Activated gamma-delta T cell treated with anti-CD3 and anti-CD28 coated beads, Interleukin-2, amount 50 U/mL, for 16 hours (primary cell): ENCODE measurements around the gene CD86.

Experiments used
- DNase-seq: peaks from one replicate; pipeline ENCODE4 v3.0.0-alpha.2; 2020; ENCODE audit warnings: low read depth

CD86 gene

DNA sequence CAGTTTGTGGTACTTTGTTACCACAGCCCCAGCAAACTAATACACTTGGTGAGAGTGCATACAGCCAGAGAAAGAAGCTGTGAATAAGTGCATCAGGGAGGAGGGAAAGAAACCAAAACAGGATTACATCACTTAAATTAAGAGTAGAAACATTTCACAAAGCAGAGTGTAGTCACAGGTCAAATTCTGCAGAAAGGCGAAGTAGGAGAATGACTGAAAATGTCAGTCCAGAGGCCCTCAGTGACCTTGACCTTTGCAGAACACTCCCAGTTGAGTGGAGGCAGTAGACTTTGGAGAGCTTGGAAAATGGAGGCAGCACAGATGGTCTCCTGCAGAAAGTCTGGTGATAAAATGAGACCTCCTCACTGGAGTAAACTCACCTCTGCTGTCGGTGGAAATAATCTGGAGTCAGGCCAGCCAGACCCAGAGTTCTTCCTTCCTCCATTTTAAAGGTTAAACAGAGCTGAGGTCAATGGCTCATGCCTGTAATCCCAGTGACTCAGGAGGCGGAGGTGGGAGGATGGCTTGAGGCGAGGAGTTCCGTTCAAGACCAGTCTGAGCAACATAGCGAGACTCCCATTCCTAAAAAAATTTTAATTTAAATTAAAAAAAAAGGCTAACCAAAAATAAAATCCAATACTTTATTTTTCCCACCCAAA lies 5.0 kb downstream of the CD86 start:
- no peak for DNase-seq

DNA sequence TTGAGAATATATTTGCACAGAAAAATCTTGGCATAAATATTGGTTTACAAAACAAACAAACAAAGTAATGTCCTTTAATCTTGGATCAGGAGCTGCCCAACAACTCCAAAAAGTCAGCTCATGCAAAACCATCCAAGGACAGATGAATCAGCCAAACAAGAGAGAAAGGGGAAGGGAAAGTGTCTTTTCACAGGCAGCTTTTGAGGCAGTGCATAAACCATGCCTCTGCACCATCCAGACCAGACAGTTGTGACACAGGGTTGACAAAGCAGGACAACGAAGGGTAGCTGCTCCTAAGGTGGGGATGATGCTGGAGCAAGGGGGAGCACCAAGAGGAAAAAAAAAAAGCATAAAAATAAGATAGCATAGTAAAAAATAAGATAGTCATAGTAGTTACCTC lies 8.7 kb downstream of the CD86 start:
- no peak for DNase-seq

DNA sequence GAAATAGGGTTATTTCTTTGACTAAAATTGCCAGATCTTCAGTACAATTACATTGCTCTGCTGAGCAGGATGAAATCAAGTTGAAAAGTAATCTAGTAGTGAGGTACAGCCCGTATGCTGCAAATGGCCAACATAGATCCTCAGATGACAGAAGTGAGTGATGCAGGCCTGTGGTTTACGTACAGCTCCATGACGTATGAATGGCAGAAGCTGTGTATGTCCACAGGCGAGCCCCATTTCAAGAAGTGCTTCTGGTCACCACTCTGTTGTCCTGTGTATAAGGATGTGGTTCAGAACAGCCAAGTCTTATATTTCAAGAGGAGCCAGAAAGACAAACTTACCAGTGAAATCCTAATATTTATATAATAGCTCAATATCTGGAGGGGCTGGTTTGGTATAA lies 9.2 kb downstream of the CD86 start:
- DNase-seq: no peak

DNA sequence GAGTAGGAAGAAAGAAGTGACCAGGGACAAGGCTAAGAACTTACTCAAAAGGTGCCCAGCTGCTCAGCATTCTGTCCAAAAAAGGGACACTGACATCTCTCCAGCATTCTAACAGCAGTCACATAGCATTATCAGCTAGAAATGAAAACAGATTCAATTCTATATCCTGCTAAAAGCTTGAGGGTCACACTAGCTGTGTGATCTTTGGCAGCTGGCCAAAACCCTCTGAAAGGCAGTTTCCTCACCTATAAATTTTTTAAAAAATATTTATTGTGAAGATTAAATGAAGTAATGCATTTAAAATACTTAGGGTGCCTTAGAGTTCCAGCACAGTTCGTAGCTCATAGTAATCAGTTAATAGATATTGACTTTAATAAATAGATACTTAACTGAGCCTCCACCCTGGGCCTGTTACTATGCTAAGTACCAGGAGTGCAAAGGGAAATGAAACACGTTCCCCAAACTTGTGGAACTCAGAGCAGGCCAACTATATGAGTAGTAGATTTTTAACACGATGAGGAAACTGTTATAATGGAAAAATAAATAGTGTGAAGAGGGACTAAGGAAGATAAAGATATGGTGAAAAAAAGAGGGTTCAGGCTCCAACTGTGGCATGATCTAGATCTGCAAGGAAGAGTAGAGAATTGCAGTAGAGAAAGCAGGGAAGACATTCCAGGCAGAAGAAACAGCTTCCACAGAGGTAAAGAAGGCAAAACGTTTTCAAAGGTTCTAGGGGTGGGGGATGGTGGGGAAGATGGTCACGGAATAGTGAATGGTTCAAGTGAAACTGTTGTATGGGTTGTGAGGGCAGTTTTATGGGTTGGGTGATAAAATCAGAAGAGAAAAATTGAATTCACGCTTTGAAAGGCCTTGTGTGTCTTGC lies 11.4 kb downstream of the CD86 start:
- no peak for DNase-seq

DNA sequence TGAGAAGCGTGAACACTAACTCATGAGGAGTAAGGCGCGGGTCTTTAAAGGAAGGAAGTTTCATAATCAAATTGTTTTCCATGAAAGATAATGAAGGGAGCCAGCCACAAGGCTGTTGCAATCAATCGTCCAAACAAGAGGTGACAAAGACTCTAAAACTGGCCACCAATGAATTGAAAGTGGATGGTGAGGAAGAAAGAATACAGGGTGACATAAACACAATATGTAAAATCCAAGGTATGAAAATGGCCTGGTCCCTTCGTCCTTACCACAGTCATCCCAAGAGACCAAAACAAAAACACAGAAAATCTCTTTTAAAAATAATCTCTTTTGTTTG lies 12.0 kb downstream of the CD86 start:
- no peak for DNase-seq

DNA sequence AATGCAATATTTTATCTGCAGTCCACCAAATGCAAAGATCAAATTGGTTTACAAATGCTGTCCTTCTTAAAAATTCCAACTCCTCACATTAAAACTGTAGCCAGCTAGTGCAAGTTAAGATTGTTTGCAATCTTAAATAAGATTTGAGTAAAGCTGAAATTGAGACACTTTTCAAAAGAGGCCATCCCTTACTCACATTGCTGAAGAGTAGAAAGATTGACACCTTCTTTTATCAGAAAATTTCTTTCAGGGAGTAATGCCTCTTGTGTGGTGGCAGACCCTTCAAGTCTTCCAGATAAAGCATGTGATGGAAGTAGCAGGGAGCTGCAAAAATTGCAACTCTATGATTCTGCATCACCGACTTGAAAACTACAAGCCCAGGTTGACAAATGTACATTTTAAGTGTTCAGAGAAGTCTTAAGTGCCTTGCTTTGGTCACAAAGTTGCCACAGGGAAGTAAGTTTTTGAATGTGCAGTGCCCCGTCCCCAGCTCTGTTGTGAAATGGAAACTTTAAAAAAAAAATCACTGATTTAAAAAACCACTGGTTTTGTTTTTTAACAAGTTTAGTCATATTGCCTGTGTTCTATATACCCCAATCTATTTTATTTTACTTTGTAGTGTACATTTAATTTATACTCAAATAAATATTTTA lies 12.6 kb downstream of the CD86 start:
- no peak for DNase-seq

DNA sequence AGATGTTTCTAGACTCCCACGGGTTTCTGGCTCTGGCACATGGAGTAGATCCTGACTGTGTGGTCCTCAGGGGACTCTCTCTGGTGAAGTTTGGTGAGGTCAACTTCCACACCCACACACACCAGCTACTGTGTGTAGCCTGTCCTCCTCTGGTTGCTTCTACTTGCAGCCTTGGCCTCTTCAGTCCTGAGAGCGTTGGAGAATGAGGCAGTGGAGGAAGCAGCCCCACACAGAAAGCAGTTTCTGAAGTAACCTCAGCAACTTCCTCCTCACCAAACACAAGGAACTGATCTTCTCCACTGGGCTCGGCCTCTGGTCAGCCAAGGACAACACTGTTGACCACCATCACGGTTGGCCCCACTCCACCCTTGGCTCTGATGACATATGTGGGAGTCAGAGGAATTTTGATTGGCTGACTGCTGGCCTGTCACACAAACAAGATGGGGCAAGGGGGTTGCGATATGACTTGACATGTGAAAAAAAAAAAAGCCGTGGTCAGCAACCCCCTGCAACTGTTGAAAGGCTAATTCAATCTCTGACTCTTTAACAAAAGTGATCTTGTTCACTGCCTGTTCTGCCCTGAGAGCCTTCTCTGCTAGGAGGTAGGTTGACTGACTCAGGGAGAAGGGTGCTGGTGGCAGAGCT lies 19.6 kb downstream of the CD86 start:
- DNase-seq: no peak

DNA sequence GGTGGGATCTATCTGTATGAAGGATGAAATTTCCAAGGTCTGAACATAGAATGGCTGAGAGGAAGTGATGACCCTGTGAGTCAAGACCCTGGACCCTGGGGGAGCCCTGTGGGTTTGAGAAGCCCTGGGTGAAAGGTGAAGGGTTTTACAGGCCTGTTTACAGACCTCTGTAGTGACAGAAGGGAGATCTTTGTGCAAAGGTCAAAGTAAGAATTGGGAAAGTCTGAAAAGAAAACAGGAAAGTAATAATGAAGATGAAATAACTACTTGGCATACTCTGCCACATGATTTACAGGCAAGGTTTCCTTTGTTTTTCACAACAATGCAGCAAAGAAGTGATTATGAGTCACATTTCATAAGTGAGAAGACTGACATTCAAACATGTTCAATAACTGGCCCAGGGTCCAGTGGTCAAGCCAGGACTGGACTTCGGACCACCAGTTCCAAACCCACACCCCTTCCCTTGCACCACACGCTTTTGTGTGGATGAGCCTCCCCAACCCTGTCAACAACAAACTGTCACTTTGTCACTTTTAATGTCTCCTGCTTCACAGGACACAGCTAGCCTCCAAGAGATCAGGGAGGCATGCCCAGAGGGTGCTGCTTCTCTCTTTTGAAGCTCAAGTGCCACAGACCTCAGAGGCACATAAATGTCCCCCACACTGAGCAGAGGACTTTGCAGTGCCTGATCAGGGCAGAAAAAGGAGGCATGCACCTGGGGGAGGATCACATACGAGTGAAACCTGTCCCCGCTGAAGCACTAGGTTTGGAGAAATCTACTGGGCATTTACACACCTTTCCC lies 21.5 kb downstream of the CD86 start:
- DNase-seq: no peak

DNA sequence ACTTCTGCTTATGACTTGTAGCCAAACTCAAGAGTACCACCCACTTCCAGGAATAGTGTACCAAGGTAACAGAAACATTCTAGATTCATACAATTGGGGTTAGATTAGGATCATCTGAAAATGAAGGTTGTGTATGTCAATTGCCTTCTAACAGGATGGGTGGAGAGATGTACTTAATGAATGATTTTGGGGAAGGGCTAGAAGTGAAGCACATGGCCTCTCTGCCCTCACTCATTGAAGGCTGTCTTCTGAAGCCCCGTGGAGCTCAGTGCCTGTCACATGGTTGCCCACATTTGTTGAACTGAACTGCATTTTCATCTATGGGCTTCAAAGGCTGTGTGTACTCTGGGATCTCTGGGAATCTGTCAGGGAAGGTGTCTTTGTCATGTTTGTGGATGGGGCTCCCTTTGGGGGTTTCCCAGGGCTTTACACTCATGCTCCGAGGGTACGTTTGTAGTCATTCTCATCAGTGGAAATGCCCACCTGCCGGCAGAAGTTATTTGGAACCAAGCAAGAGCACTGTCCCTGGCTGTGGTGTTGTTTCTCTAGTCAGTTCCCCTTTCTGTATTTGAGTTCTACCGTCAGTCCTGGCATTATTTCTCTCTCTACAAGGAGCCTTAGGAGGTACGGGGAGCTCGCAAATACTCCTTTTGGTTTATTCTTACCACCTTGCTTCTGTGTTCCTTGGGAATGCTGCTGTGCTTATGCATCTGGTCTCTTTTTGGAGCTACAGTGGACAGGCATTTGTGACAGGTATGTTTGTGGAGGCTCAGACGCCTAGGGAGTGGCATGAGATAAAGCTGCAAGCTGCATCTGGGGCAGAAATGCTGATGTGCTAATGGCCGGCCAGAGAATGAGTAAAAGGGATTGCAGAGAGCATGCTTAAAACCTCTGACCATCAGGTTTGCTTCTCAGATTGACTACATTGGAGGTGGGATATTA lies 22.4 kb downstream of the CD86 start:
- no peak for DNase-seq

DNA sequence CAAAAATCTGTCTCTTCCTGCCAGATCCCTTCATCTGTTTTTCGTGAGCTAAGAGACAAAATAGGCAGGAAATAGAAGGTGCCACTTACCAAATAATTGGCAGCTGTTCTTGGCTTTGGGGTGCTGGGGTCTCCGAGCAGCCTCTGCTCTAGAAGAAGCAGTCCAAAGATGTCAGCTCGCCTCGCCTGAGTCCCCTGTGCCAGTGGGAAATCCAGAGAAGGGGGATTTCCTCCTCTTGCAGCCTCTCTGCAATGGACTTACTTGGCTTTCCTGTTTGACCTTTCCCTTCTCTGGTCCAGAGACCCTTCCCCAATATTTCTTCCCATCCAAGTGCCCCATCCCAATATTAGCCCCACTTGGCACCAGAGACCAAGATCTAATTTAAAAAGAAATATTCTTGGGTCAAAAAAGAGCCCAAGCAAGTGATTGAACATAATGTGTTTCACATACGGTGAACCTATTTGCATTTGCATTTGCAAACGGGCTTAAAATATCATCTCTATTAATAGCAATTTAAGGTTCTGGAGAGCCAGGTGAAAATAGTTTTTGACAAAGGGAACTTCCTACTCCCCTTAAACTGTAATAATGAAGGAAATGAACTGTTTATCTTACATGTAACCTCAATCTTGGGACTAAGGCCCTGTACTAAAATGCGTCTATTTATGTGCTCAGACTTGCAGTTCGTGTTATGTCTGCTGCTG lies 23.2 kb downstream of the CD86 start:
- no peak for DNase-seq

DNA sequence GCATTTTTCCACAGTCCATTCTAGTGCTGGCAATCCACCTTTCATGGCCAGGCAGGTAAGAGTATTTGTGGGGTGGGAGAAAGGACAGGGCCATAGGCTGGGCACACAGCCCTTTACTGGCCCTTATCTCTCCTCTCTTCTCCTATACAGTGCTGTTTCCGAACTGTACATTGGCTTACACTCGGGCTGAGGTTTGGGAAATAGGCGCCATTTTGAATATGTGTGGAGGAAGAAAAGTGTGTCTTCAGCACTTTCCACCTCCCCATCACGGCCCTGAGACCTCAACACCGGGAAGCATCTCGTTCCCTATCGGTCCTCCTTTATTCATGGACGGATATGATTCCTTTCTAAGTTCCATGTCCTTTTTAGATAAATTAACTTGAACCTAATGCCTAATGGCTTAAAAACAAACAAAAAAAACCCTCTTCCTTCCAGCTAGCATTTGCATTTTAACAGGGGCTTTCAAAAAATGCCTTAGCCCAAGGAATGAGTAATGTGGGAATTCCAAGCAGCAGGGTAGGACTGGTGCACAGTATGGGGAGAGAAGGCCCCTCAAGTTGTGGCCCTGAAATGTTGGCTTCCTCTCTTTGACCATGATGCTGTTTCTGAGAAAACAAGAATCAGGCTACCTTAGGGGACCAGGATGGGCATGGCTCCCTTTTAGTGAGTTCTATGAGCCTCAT lies 24.5 kb downstream of the CD86 start:
- DNase-seq: no peak

DNA sequence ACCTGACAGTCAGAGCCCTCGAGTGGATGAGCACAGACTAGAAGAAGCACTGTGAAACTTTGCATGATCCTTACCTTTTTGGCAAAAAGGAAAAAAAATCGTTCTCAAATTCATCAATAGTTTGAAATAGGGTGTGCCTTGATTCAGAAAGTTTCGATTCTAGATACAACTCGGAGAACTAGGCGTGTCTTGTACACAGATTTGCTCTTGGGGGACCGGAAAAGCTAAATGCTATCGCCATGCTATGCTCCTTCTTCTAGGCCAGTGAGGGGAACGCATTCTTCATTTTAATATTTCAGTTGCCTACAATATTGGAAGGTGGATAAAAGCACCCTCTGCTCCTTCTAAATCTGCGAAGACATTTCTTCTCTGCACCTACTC lies 25.0 kb downstream of the CD86 start:
- DNase-seq: no peak

DNA sequence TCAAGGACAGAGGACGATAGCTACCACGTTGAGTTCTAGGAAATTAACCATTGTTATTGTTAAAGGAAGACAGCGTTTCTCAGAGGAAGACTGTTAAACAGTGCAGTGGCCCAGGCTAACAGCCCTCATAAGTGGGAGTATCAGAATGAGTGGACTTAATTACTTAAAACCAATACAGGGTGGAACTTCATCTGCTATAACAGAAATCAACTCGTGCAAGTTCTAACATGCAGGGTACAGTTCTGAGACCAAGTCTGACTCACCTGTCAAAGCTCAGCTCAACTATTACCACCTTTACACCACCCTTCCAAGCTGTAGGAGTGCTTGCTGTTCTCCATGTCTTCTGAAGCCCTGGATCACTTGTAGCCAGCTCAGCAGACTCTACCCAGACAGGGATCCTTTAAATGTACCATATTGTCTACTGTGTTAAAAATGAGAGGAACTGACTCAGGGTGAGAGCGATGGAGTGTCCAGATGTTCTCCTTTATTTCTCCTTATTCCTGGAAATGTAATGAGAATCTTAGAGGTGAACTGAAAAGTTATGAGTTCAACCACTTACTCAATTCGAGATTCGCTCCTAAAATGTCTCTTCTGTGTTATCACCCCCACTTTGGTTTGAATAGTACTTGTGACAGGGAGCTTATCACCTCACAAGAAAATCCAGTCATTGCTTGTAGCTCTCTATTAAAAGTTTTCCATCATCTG lies 26.5 kb downstream of the CD86 start:
- DNase-seq: no peak

DNA sequence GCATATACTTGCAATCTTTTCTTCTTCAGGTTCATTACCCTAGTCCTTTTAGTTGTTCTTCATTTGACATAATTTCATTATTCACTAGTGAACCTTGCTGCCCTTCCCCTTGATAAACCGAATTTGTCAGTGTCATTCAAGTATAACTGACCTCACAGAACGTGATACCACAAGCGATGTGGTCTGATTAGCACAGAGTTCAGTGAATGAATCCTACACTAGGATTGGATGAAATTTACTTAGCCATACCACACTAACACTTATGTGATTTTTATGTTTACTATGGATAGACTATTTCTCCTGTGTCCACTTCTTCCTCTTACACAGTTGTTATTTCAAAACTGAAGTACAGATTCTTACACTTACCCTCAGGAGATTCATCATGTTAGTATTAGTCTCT lies 27.2 kb downstream of the CD86 start:
- no peak for DNase-seq

DNA sequence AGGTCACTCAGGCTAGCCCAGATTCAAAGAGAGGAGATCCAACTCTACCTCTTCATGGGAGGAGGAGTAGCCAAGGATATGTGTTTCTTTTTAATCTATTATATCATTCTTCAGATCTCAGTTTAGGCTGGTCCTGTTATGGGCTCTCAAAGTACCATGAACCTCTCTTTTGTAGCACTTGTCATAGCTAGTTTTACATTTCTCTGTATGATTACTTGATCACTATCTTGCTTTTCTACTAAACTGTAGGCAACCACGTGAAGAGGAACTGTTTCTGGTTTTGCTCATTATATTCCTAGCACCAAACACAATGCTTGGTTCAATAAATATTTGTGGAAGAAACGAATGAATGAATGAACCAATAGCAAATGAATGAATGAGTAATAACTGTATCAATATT lies 29.6 kb downstream of the CD86 start:
- no peak for DNase-seq

DNA sequence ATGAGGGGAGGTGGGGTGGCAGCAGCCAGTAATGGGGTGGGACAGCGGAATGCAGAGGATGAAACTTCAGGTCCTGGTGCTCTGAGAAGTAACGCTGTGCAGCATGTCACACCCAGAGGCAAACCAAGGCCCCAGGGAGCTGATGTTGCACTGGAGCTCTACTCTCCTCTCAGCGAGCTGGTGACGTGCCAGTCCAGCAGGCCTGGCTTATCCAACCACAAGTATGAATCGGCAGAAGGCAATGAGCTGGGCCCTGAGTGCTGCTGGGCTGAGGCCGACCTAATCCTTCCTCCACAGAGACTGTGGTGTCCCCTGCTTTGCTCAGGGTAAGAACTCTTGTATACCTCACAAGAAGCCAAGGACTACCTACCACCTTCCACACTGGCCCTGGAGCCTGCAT lies 30.5 kb downstream of the CD86 start:
- DNase-seq: no peak

DNA sequence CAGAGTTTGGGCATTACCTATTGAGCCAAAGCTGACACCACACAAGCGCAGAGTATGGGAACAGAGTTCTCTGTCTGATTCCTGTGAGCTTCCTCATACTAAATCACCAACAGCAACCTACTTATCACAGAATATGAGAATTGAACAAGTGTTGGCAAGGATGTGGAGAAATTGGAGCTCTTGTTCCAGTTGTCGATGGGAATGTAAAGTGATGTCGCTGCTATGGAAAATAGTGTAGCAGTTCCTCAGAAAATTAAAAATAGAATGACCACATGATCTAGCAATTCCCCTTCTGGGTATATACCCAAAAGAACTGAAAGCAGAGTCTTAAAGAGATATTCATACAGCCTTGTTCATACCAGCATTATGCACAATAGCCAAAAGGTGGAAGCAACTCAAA lies 33.4 kb downstream of the CD86 start:
- DNase-seq: no peak

DNA sequence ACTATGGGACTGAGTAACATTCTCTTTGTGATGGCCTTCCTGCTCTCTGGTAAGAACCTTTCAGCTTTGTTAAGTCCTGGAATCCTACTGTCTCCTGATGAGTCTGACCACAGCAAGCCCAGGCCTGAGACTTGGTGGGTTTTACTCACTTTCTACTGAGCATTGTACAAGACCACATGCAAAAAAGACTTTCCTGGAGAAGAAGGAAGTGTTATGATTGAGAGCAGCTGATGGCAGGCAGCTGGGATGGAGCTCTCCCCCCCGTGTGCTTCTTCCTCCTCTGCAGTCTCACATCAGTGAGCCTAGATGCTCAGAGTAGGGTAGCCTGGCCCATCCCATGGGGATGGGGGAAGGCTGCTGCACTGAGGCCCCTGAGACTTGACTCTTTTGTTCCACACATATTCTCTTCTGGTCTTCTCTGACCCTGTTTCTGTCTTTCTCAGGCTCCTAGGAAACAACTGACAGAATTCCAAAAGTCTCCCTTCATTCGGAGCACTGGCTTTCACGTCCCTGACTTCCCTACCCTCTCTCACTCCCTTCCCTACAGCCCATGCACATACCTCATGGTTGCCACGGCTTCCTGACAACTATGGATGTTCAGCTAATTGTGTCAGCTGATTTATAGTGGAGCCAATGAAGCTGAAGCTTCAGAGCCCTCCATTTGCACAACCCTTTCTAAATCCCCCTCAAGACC lies 36.6 kb downstream of the CD86 start:
- no peak for DNase-seq
